Central memory CD8-positive, alpha-beta T cell (primary cell): ENCODE data around the gene OCA2.

Source experiments
- ATAC-seq: fragments of 150-1000 bp; cut with Tn5 transposase; replicated peaks from 2 replicates; pipeline ENCODE4 v1.10.0; 2022; ENCODE audit warnings: mild to moderate bottlenecking, moderate FRiP score, moderate number of reproducible peaks; ENCODE audit not compliant: poor library complexity, severe bottlenecking; ENCODE audit errors: extremely low read depth
- DNase-seq, 2 donors: peaks; one replicate each; pipeline ENCODE4 v3.0.0; 2021; ENCODE audit warnings: low spot score in 2 of 2
- H3K27ac Mint-ChIP-seq: one replicate; pipeline ENCODE4 v1.8.0; 2022; ENCODE audit warnings: low read depth, mild to moderate bottlenecking, moderate library complexity, mixed read lengths
- H3K27me3 Mint-ChIP-seq: one replicate; pipeline ENCODE4 v1.8.0; 2022; ENCODE audit warnings: mixed read lengths
- H3K36me3 Mint-ChIP-seq: one replicate; pipeline ENCODE4 v1.8.0; 2022; ENCODE audit warnings: mild to moderate bottlenecking, moderate library complexity, mixed read lengths; ENCODE audit not compliant: insufficient read depth
- H3K4me1 Mint-ChIP-seq: one replicate; pipeline ENCODE4 v1.8.0; 2022; ENCODE audit warnings: mixed read lengths
- H3K4me3 Mint-ChIP-seq: one replicate; pipeline ENCODE4 v1.8.0; 2022; ENCODE audit warnings: mild to moderate bottlenecking, moderate library complexity, mixed read lengths
- H3K9me3 Mint-ChIP-seq: one replicate; pipeline ENCODE4 v1.8.0; 2022; ENCODE audit warnings: mixed read lengths

The OCA2 gene

GRCh38 chr15:28097656-28098359, 1.3 kb downstream of the OCA2 start:
- Mint-ChIP-seq H3K27me3 (peaks cover 47% of the 10 kb centered on the region), H3K9me3 (no peaks in the 10 kb centered on the region)

GRCh38 chr15:28096670-28097431, 2.3 kb downstream of the OCA2 start:
- ATAC-seq (no peak), DNase-seq (no peak)
- Mint-ChIP-seq H3K36me3 (peaks cover 5% of the 10 kb centered on the region), H3K4me1 (peaks cover 19% of the 10 kb centered on the region), H3K9me3 (no peaks in the 10 kb centered on the region), H3K27me3 (peaks cover 56% of the 10 kb centered on the region), H3K27ac (no peak overlapping the region), H3K4me3 (peak overlapping the region; percentile 68)

More at GRCh38 chr15:28097656-28098359, 1.3 kb downstream of the OCA2 start:
- Mint-ChIP-seq H3K4me1 (peaks cover 19% of the 10 kb centered on the region), H3K36me3 (peaks cover 5% of the 10 kb centered on the region), H3K27ac (no peak overlapping the region), H3K4me3 (peak overlapping the region; percentile 56)
- DNase-seq (no peak), ATAC-seq (no peak)

- no peaks in the 10 kb centered on the region for H3K9me3 Mint-ChIP-seq
- H3K4me1 Mint-ChIP-seq: peaks cover 19% of the 10 kb centered on the region
- H3K4me3 Mint-ChIP-seq: peak overlapping the region; percentile 68
- no peak overlapping the region for H3K27ac Mint-ChIP-seq
- ATAC-seq: no peak
- no peak for DNase-seq
- H3K36me3 Mint-ChIP-seq: peaks cover 5% of the 10 kb centered on the region
- peaks cover 62% of the 10 kb centered on the region for H3K27me3 Mint-ChIP-seq
Measured at GRCh38 chr15:28096411-28096669, 2.8 kb downstream of the OCA2 start.

- H3K27ac Mint-ChIP-seq: no peak overlapping the region
- DNase-seq (peak in 1 of 2 donors; percentile 14), ATAC-seq (peak; percentile 29)
- H3K4me1 Mint-ChIP-seq: peaks cover 19% of the 10 kb centered on the region
- peaks cover 4% of the 10 kb centered on the region for H3K36me3 Mint-ChIP-seq
- peak overlapping the region; percentile 68 for H3K4me3 Mint-ChIP-seq
- H3K9me3 Mint-ChIP-seq: peaks cover 7% of the 10 kb centered on the region
- peaks cover 67% of the 10 kb centered on the region for H3K27me3 Mint-ChIP-seq
Measured at GRCh38 chr15:28094732-28095521, 4.2 kb downstream of the OCA2 start.

- no peak overlapping the region for H3K4me3 Mint-ChIP-seq
- DNase-seq: peak in 1 of 2 donors; percentile 7
- H3K4me1 Mint-ChIP-seq: peaks cover 13% of the 10 kb centered on the region
- H3K36me3 Mint-ChIP-seq: peaks cover 4% of the 10 kb centered on the region
- H3K27me3 Mint-ChIP-seq: peaks cover 69% of the 10 kb centered on the region
- H3K9me3 Mint-ChIP-seq: peaks cover 13% of the 10 kb centered on the region
- no peak for ATAC-seq
- H3K27ac Mint-ChIP-seq: no peak overlapping the region
Measured at GRCh38 chr15:28093752-28094535, 5.2 kb downstream of the OCA2 start.

GRCh38 chr15:28091313-28091712, 7.8 kb downstream of the OCA2 start:
- DNase-seq (no peak), ATAC-seq (no peak)
- no peak overlapping the region for H3K27ac Mint-ChIP-seq
- H3K4me3 Mint-ChIP-seq: no peak overlapping the region
- H3K9me3 Mint-ChIP-seq: peaks cover 13% of the 10 kb centered on the region
- H3K36me3 Mint-ChIP-seq: peaks cover 2% of the 10 kb centered on the region
- peaks cover 13% of the 10 kb centered on the region for H3K4me1 Mint-ChIP-seq
- peaks cover 80% of the 10 kb centered on the region for H3K27me3 Mint-ChIP-seq

- peak; percentile 93 for ATAC-seq
- Mint-ChIP-seq H3K36me3 (no peaks in the 10 kb centered on the region), H3K27me3 (peaks cover 64% of the 10 kb centered on the region), H3K27ac (no peak overlapping the region), H3K4me1 (peaks cover 10% of the 10 kb centered on the region), H3K4me3 (no peak overlapping the region), H3K9me3 (peaks cover 13% of the 10 kb centered on the region)
- peak in 1 of 2 donors; percentile 43 for DNase-seq
Measured at GRCh38 chr15:28086175-28086703, 12.9 kb downstream of the OCA2 start.

- ATAC-seq: peak; percentile 29
- peaks cover 58% of the 10 kb centered on the region for H3K27me3 Mint-ChIP-seq
Measured at GRCh38 chr15:28085489-28086174, 13.5 kb downstream of the OCA2 start.

GRCh38 chr15:28084547-28084946, 14.6 kb downstream of the OCA2 start:
- H3K27ac Mint-ChIP-seq: no peak overlapping the region
- H3K4me1 Mint-ChIP-seq: peaks cover 10% of the 10 kb centered on the region
- no peak overlapping the region for H3K4me3 Mint-ChIP-seq
- H3K27me3 Mint-ChIP-seq: peaks cover 56% of the 10 kb centered on the region
- DNase-seq: no peak
- H3K36me3 Mint-ChIP-seq: no peaks in the 10 kb centered on the region
- ATAC-seq: no peak
- peaks cover 3% of the 10 kb centered on the region for H3K9me3 Mint-ChIP-seq

More at GRCh38 chr15:28085489-28086174, 13.5 kb downstream of the OCA2 start:
- no peaks in the 10 kb centered on the region for H3K36me3 Mint-ChIP-seq
- no peak overlapping the region for H3K27ac Mint-ChIP-seq
- peaks cover 10% of the 10 kb centered on the region for H3K4me1 Mint-ChIP-seq
- H3K4me3 Mint-ChIP-seq: no peak overlapping the region
- DNase-seq: no peak
- peaks cover 13% of the 10 kb centered on the region for H3K9me3 Mint-ChIP-seq

GRCh38 chr15:28082891-28083684, 16.0 kb downstream of the OCA2 start:
- DNase-seq (no peak), ATAC-seq (no peak)
- Mint-ChIP-seq H3K4me3 (no peak overlapping the region), H3K27ac (no peak overlapping the region), H3K36me3 (no peaks in the 10 kb centered on the region), H3K4me1 (peaks cover 10% of the 10 kb centered on the region), H3K9me3 (no peaks in the 10 kb centered on the region), H3K27me3 (peaks cover 44% of the 10 kb centered on the region)

- no peaks in the 10 kb centered on the region for H3K9me3 Mint-ChIP-seq
Measured at GRCh38 chr15:28081594-28081993, 17.5 kb downstream of the OCA2 start.

More at GRCh38 chr15:28081594-28081993, 17.5 kb downstream of the OCA2 start:
- peaks cover 30% of the 10 kb centered on the region for H3K27me3 Mint-ChIP-seq
- H3K4me1 Mint-ChIP-seq: peaks cover 4% of the 10 kb centered on the region
- H3K36me3 Mint-ChIP-seq: peaks cover 1% of the 10 kb centered on the region
- ATAC-seq (no peak), DNase-seq (no peak)
- H3K27ac Mint-ChIP-seq: no peak overlapping the region
- H3K4me3 Mint-ChIP-seq: no peak overlapping the region
